ENCODE results near the gene CBX3. TPM values are rescaled to one million over a fixed set of nuclear protein-coding genes. Genes with fewer than 3 reads are reported as not detected.
"Not testable (repeated sequence)": the region's sequence is repeated elsewhere in the genome, so short reads cannot be mapped to it uniquely, and the experiment has no call there.

The CBX3 gene
- total and polyA plus RNA-seq, 12 donors, result 35.2 to 203 (median 87.8) TPM

DNA sequence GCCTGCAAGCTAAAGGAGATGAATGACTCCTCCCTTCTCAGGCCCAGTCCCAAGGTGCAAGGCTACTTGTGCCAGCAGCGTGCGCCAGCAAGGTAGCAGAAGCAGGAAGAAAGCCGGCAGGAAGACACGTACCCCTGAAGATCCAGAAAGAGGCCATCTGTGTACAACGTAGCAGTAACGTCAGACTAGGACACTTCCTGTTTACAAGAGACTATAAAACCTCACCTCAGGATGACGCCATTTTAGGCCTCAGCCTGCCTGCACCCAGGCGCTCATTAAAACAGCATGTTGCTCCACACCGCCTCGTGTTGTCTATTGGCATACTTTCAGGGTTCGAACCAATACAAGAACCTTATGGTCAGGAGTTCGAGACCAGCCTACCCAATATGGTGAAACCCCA, 48.7 kb downstream of the CBX3 start:
- no peak for DNase-seq
- Histone ChIP-seq H3K9me3 (replicated peaks in 1 of 3) (no peaks in the 10 kb centered on the region), H3K4me3 (no peak overlapping the region), H3K27me3 (no peaks in the 10 kb centered on the region), H3K27ac (no peak overlapping the region), H3K36me3 (replicated peaks in 1 of 2) (no peaks in the 10 kb centered on the region), H3K4me1 (replicated peaks in 1 of 2) (no peaks in the 10 kb centered on the region)
- WGBS, 4 donors, result 80 to 98% (median 86%) methylated on average over 9 to 12 of the region's 12 CpGs
- intact Hi-C loops (cut with DNase I), result no loop called here
- TF ChIP-seq, protein P1, sequence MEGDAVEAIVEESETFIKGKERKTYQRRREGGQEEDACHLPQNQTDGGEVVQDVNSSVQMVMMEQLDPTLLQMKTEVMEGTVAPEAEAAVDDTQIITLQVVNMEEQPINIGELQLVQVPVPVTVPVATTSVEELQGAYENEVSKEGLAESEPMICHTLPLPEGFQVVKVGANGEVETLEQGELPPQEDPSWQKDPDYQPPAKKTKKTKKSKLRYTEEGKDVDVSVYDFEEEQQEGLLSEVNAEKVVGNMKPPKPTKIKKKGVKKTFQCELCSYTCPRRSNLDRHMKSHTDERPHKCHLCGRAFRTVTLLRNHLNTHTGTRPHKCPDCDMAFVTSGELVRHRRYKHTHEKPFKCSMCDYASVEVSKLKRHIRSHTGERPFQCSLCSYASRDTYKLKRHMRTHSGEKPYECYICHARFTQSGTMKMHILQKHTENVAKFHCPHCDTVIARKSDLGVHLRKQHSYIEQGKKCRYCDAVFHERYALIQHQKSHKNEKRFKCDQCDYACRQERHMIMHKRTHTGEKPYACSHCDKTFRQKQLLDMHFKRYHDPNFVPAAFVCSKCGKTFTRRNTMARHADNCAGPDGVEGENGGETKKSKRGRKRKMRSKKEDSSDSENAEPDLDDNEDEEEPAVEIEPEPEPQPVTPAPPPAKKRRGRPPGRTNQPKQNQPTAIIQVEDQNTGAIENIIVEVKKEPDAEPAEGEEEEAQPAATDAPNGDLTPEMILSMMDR (IDR thresholded peaks at IDR 0.05), result no peak
- no peak for TF ChIP-seq POLR2A (IDR thresholded peaks at IDR 0.05)

DNA sequence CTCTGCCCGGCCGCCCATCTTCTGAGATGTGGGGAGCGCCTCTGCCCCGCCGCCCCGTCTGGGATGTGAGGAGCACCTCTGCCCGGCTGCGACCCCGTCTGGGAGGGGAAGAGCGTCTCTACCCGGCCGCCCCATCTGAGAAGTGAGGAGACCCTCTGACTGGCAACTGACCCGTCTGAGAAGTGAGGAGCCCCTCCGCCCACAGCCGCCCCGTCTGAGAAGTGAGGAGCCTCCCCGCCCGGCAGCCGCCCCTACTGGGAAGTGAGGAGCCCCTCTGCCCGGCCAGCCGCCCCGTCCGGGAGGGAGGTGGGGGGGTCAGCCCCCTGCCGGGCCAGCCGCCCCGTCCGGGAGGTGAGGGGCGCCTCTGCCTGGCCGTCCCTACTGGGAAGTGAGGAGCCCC, 60.3 kb downstream of the CBX3 start:
- not testable (repeated sequence) for H3K27ac ChIP-seq, H3K4me3 ChIP-seq
- 95 to 100% (median 96%) methylated on average over 8 to 27 of the region's 29 CpGs for WGBS, 4 donors

More for the DNA sequence above, 60.3 kb downstream of the CBX3 start:
- H3K4me1 ChIP-seq (replicated peaks in 1 of 2); H3K36me3 ChIP-seq (replicated peaks in 1 of 2); H3K27me3 ChIP-seq; intact Hi-C loops (cut with DNase I); DNase-seq; H3K9me3 ChIP-seq (replicated peaks in 1 of 3): not testable (repeated sequence)

Other genes with a start within 250 kb of the CBX3 start
- gene NFE2L3, start 49.5 kb upstream of the CBX3 start, total RNA-seq, result 1 to 10 TPM in 5 of 9 donors, under 1 TPM in 4; 0.16 to 4.9 (median 1.0) TPM
- gene NFE2L3, start 49.5 kb upstream of the CBX3 start, polyA plus RNA-seq, result under 1 TPM; 0.48 to 0.77 (median 0.60) TPM
- 100 to 1,000 TPM in 8 of 9 donors, 10 to 100 TPM in 1; 98.1 to 413 (median 244) TPM for gene HNRNPA2B1, start 999 bp upstream of the CBX3 start, total RNA-seq
- 1,000 to 10,000 TPM in 2 of 3 donors, 100 to 1,000 TPM in 1; 987 to 1,201 (median 1,150) TPM for gene HNRNPA2B1, start 999 bp upstream of the CBX3 start, polyA plus RNA-seq
- 10 to 100 TPM in 8 of 9 donors, 1 to 10 TPM in 1; 6.5 to 48.8 (median 33.7) TPM for gene SNX10, start 90.1 kb downstream of the CBX3 start, total RNA-seq
- gene SNX10, start 90.1 kb downstream of the CBX3 start, polyA plus RNA-seq, result 10 to 100 TPM; 10.1 to 50.3 (median 15.8) TPM